ENCODE data around the gene MSRB3.
"Not testable (repeated sequence)": the region's sequence is repeated elsewhere in the genome, so short reads cannot be mapped to it uniquely, and the experiment has no call there.

Gene MSRB3

GRCh38 chr12:65460063-65460462 lies 181.6 kb downstream of the MSRB3 start:
- no peak for DNase-seq

GRCh38 chr12:65461017-65461416 lies 182.5 kb downstream of the MSRB3 start:
- no peak for DNase-seq

- DNase-seq = no peak
These were observed 184.0 kb downstream of the MSRB3 start for GRCh38 chr12:65462484-65462883.

GRCh38 chr12:65463082-65463481 lies 184.6 kb downstream of the MSRB3 start:
- DNase-seq = no peak

GRCh38 chr12:65463611-65464010 lies 185.1 kb downstream of the MSRB3 start:
- no peak for DNase-seq

GRCh38 chr12:65464930-65465329 lies 186.4 kb downstream of the MSRB3 start:
- DNase-seq = no peak

- DNase-seq = no peak
These were observed 187.5 kb downstream of the MSRB3 start for GRCh38 chr12:65465766-65466547.

- no peak for DNase-seq
These were observed 188.4 kb downstream of the MSRB3 start for GRCh38 chr12:65466911-65467310.

- DNase-seq = no peak
These were observed 191.8 kb downstream of the MSRB3 start for GRCh38 chr12:65470256-65470655.

GRCh38 chr12:65472079-65472478 lies 193.6 kb downstream of the MSRB3 start:
- DNase-seq = no peak

GRCh38 chr12:65474831-65475230 lies 196.3 kb downstream of the MSRB3 start:
- DNase-seq = no peak

- no peak for DNase-seq
These were observed 199.2 kb downstream of the MSRB3 start for GRCh38 chr12:65477721-65478120.

- not testable (repeated sequence) for DNase-seq
These were observed 205.5 kb downstream of the MSRB3 start for GRCh38 chr12:65483891-65484516.

- no peak for DNase-seq
These were observed 209.7 kb downstream of the MSRB3 start for GRCh38 chr12:65488197-65488596.

GRCh38 chr12:65490250-65490649 lies 211.8 kb downstream of the MSRB3 start:
- DNase-seq = no peak

- no peak for DNase-seq
These were observed 214.8 kb downstream of the MSRB3 start for GRCh38 chr12:65492998-65493912.

GRCh38 chr12:65493913-65494245 lies 215.4 kb downstream of the MSRB3 start:
- DNase-seq = no peak

- DNase-seq = no peak
These were observed 216.1 kb downstream of the MSRB3 start for GRCh38 chr12:65494537-65494936.

- DNase-seq = no peak
These were observed 216.8 kb downstream of the MSRB3 start for GRCh38 chr12:65495233-65495632.

- DNase-seq = no peak
These were observed 218.1 kb downstream of the MSRB3 start for GRCh38 chr12:65496617-65497016.

- DNase-seq = no peak
These were observed 219.2 kb downstream of the MSRB3 start for GRCh38 chr12:65497660-65498059.

- no peak for DNase-seq
These were observed 220.7 kb downstream of the MSRB3 start for GRCh38 chr12:65499167-65499566.

- no peak for DNase-seq
These were observed 221.8 kb downstream of the MSRB3 start for GRCh38 chr12:65500091-65500900.
